HCT116 (cell line): ENCODE results near the gene XNDC1N. TPM values are rescaled to one million over a fixed set of nuclear protein-coding genes. Genes with fewer than 3 reads are reported as not detected.
A peak's percentile ranks its signal among the peaks of the same experiment; 100 is the strongest.

Experiments used
- ATAC-seq: fragments of 200-7000 bp; cut with Tn5 transposase; 2 replicates; pipeline ENCODE4 v1.9.1; 2020; ENCODE audit warnings: mild to moderate bottlenecking, moderate library complexity
- BruUV-seq: library from RNA; stranded (reverse); fragments of 400-500 nt; replicated peaks from 2 replicates; lab custom pipeline; 2021; lab: Mats Ljungman, UMichigan
- CTCF ChIA-PET: fragments of 300-600 bp; sonication (Branson Sonifier 250); formaldehyde crosslinking; loops from one replicate; lab custom pipeline; 2021; ENCODE audit warnings: antibody characterized with exemption; lab: Charles Lee
- POLR2A ChIA-PET: fragments of 300-600, 350-600 bp; sonication (Branson Sonifier 250); formaldehyde crosslinking; loops from one replicate; lab custom pipeline; 2021; ENCODE audit warnings: antibody characterized with exemption; lab: Charles Lee
- RAD21 ChIA-PET, 2 experiments: fragments of 300-600 bp; sonication (Branson Sonifier 250); formaldehyde crosslinking; loops; one replicate each; lab custom pipeline; 2023; ENCODE audit warnings: low total read pairs in 2 of 2; ENCODE audit not compliant: uncharacterized antibody in 2 of 2, unreplicated experiment in 2 of 2, low non-redundant PET in 1 of 2; lab: Charles Lee
- DNase-seq: peaks from one replicate; pipeline ENCODE4 v3.0.0-alpha.2; 2010; ENCODE audit warnings: low read depth, low spot score
- H2AFZ ChIP-seq: fragments of 200-600 bp; shearing (Covaris generic), sonication (generic); 2 replicates; pipeline ENCODE4 v1.6.1; 2017; ENCODE audit warnings: low read depth, mixed run types, mixed read lengths, antibody characterized with exemption, low read length; ENCODE audit not compliant: poor library complexity, severe bottlenecking
- H3K27ac ChIP-seq: 2 replicates; pipeline ENCODE4 v1.5.1; 2012; ENCODE audit warnings: low read depth, low read length
- H3K27me3 ChIP-seq: fragments of 200-600 bp; sonication (generic); 2 replicates; pipeline ENCODE4 v1.6.1; 2016; ENCODE audit warnings: mixed run types, low read length, mixed read lengths; ENCODE audit not compliant: insufficient read depth
- H3K36me3 ChIP-seq, 2 experiments: fragments of 200-500 bp in 1 of 2; fragments of 200-600 bp in 1 of 2; sonication (Bioruptor generic) in 1 of 2; sonication (generic) in 1 of 2; 2 replicates each; pipeline versions ENCODE4 v1.5.1 to v1.6.1; 2014 to 2016; ENCODE audit warnings: low read length in 2 of 2, inconsistent platforms in 1 of 2, mixed read lengths in 1 of 2, mixed run types in 1 of 2; ENCODE audit not compliant: insufficient read depth in 2 of 2, control insufficient read depth in 1 of 2
- H3K4me1 ChIP-seq, 2 experiments: fragments of 200-600 bp in 1 of 2; sonication (generic) in 1 of 2; 2 replicates each; pipeline versions ENCODE4 v1.5.1 to v1.6.1; 2012 to 2017; ENCODE audit warnings: low read length in 2 of 2, inconsistent platforms in 1 of 2, mild to moderate bottlenecking in 1 of 2, mixed read lengths in 1 of 2, mixed run types in 1 of 2, moderate library complexity in 1 of 2; ENCODE audit not compliant: insufficient read depth in 2 of 2, control insufficient read depth in 1 of 2
- H3K4me2 ChIP-seq: fragments of 200-600 bp; sonication (generic); 2 replicates; pipeline ENCODE4 v1.6.1; 2017; ENCODE audit warnings: mixed run types, low read length, mixed read lengths
- H3K4me3 ChIP-seq, 2 experiments: fragments of 200-600 bp in 1 of 2; sonication (generic) in 1 of 2; replicated peaks in 1 of 2; 2 replicates each; pipeline ENCODE4 v1.5.1; 2011 to 2016; ENCODE audit warnings: low read length in 2 of 2, control low read depth in 1 of 2, low read depth in 1 of 2, mild to moderate bottlenecking in 1 of 2, mixed read lengths in 1 of 2, mixed run types in 1 of 2
- H3K79me2 ChIP-seq: fragments of 200-600 bp; sonication (generic); 2 replicates; pipeline ENCODE4 v1.6.1; 2017; ENCODE audit warnings: mild to moderate bottlenecking, mixed run types, low read length, moderate library complexity, mixed read lengths; ENCODE audit not compliant: insufficient read depth
- H3K9ac ChIP-seq: fragments of 200-600 bp; sonication (generic); 2 replicates; pipeline ENCODE4 v1.6.1; 2016; ENCODE audit warnings: low read length, mixed read lengths
- H3K9me2 ChIP-seq: fragments of 200-600 bp; sonication (generic), shearing (Covaris generic); 2 replicates; pipeline ENCODE4 v1.6.1; 2017; ENCODE audit warnings: mixed run types, mild to moderate bottlenecking, moderate library complexity; ENCODE audit not compliant: insufficient read depth
- H3K9me3 ChIP-seq, 2 experiments: fragments of 200-500 bp in 1 of 2; fragments of 200-600 bp in 1 of 2; sonication (Bioruptor generic) in 1 of 2; sonication (generic) in 1 of 2; 2 replicates each; pipeline ENCODE4 v1.6.1; 2014 to 2017; ENCODE audit warnings: low read length in 2 of 2, mixed read lengths in 2 of 2, inconsistent platforms in 1 of 2, low read depth in 1 of 2, mild to moderate bottlenecking in 1 of 2, mixed run types in 1 of 2, moderate library complexity in 1 of 2; ENCODE audit not compliant: control insufficient read depth in 1 of 2, insufficient read depth in 1 of 2
- H4K20me1 ChIP-seq: fragments of 200-600 bp; sonication (generic), shearing (Covaris generic); 2 replicates; pipeline ENCODE4 v1.6.1; 2017; ENCODE audit warnings: mixed run types, mild to moderate bottlenecking, moderate library complexity; ENCODE audit not compliant: insufficient read depth
- ATF3 ChIP-seq: IDR thresholded peaks from 2 replicates; pipeline ENCODE4 v1.6.1; 2012
- CBX3 ChIP-seq: IDR thresholded peaks from 2 replicates; pipeline ENCODE4 v1.6.1; 2012; ENCODE audit warnings: low read depth
- CTCF ChIP-seq, 3 experiments: fragments of 200-600 bp in 1 of 3; sonication (generic) in 1 of 3; IDR thresholded peaks in 2 of 3; conservative IDR thresholded peaks in 1 of 3; 2 replicates each; pipeline ENCODE4 v1.5.1; 2012 to 2017; ENCODE audit warnings: low read depth in 2 of 3, low read length in 2 of 3, antibody characterized with exemption in 1 of 3, borderline replicate concordance in 1 of 3, control low read depth in 1 of 3, mild to moderate bottlenecking in 1 of 3, mixed read lengths in 1 of 3, mixed run types in 1 of 3, moderate library complexity in 1 of 3; ENCODE audit not compliant: insufficient read depth in 1 of 3
- JUND ChIP-seq: IDR thresholded peaks from 2 replicates; pipeline ENCODE4 v1.6.1; 2012
- MAX ChIP-seq: IDR thresholded peaks from 2 replicates; pipeline ENCODE4 v1.6.1; 2012
- POLR2A ChIP-seq: IDR thresholded peaks from 2 replicates; pipeline ENCODE4 v1.7.0; 2011; ENCODE audit warnings: borderline replicate concordance; ENCODE audit not compliant: insufficient read depth, insufficient read length; ENCODE audit errors: extremely low read depth
- SIN3A ChIP-seq: IDR thresholded peaks from 2 replicates; pipeline ENCODE4 v1.6.1; 2012; ENCODE audit warnings: low read depth
- SP1 ChIP-seq: IDR thresholded peaks from 2 replicates; pipeline ENCODE4 v1.6.1; 2012; ENCODE audit warnings: low read depth
- ZBTB33 ChIP-seq: IDR thresholded peaks from 2 replicates; pipeline ENCODE4 v1.6.1; 2011; ENCODE audit warnings: mild to moderate bottlenecking, low read length, moderate library complexity; ENCODE audit not compliant: insufficient replicate concordance; ENCODE audit errors: extremely low read depth
- ZFX ChIP-seq: fragments of 450-650 bp; IDR thresholded peaks from 2 replicates; pipeline ENCODE4 v1.6.1; 2017
- intact Hi-C: fragments of 100-400 bp; cut with micrococcal nuclease; formaldehyde crosslinking; loops from 2 replicates; pipeline ENCODE4 v1.10.0; 2022
- total RNA-seq: library from RNA; stranded (reverse); gene quantifications from one replicate; pipeline ENCODE4 v1.2.1, GENCODE V29; 2021; ENCODE audit not compliant: unreplicated experiment

Gene XNDC1N
- total RNA-seq, 1 experiment from 2014 or later = 7.5 TPM

GRCh38 chr11:71929491-71929890 is 1.1 kb upstream of the XNDC1N start:
- ChIA-PET RAD21 (no interaction called here), POLR2A (no interaction called here), CTCF (no interaction called here)
- no TSS peak for BruUV-seq
- Histone ChIP-seq H3K27ac (peak overlapping the region; percentile 73; the same call in 1 of the 2 replicates), H3K79me2 (peaks cover 68% of the 10 kb centered on the region), H3K9me3 (no peaks in the 10 kb centered on the region), H2AFZ (no peak overlapping the region), H4K20me1 (no peaks in the 10 kb centered on the region), H3K9me2 (no peaks in the 10 kb centered on the region), H3K9ac (peak overlapping the region; percentile 91), H3K4me1 (peaks cover 4 to 18% of the 10 kb centered on the region in 2 experiments), H3K4me3 (peak overlapping the region; percentile 83 to 89), H3K4me2 (peak overlapping the region; percentile 92), H3K36me3 (no peaks in the 10 kb centered on the region), H3K27me3 (no peaks in the 10 kb centered on the region)
- TF ChIP-seq ATF3 (no peak), SP1 (no peak), ZFX (no peak), CBX3 (no peak)
- ATAC-seq (no peak), DNase-seq (no peak)
- intact Hi-C loops = no loop called here

GRCh38 chr11:71928737-71929443 is 496 bp upstream of the XNDC1N start, which contains the start of gene RNF121:
Gene RNF121 (plus strand): TSS chr11:71929046. CDS start chr11:71929062, 16 bp downstream.
- H3K4me1 ChIP-seq = peaks cover 4 to 18% of the 10 kb centered on the region in 2 experiments
- TF ChIP-seq MAX (0 out of 2 replicates have a peak, but pooled peaks have one; percentile 35), SP1 (peak; percentile 91), ZBTB33 (peak; percentile 53), ATF3 (no peak), SIN3A (peak; percentile 66; the same call in 1 of the 2 replicates), CTCF (IDR thresholded peaks at IDR 0.05 in 2 of 3, conservative IDR thresholded peaks at IDR 0.05 in 1 of 3; ENCODE audit: borderline replicate concordance in 1 of 3, insufficient read depth in 1 of 3, low read depth in 2 of 3, low read length in 2 of 3) (no peak), POLR2A (peak; percentile 76), JUND (no peak), CBX3 (peak; percentile 21; the same call in 1 of the 2 replicates)

More at GRCh38 chr11:71928737-71929443, 496 bp upstream of the XNDC1N start, which contains the start of gene RNF121:
- Histone ChIP-seq H4K20me1 (no peaks in the 10 kb centered on the region), H3K36me3 (no peaks in the 10 kb centered on the region), H3K9me3 (no peaks in the 10 kb centered on the region), H3K27me3 (no peaks in the 10 kb centered on the region), H3K4me2 (peak within 1 kb of the TSS; percentile 92), H3K4me3 (peak within 1 kb of the TSS; percentile 83 to 89), H3K9ac (peak within 1 kb of the TSS; percentile 91), H3K27ac (peak within 1 kb of the TSS; percentile 73), H3K79me2 (peaks cover 62% of the 10 kb centered on the region), H2AFZ (peak within 1 kb of the TSS; percentile 95), H3K9me2 (no peaks in the 10 kb centered on the region)
- intact Hi-C loops = no loop called here
- ChIA-PET POLR2A (interaction anchor here (1.0 kb wide), 1 partner anchor 9 kb away, joined by 3 read pairs; no protein-coding TSS in a partner anchor), RAD21 (interaction anchor here in 1 of 2 experiments (0.6 kb wide), 1 partner anchor 9 kb away, joined by 4 read pairs; no protein-coding TSS in a partner anchor), CTCF (interaction anchor here (1.2 kb wide), 1 partner anchor 65 kb away, joined by 3 read pairs; no protein-coding TSS in a partner anchor)
- BruUV-seq = no TSS peak
- peak; percentile 91 for DNase-seq
- ATAC-seq = peak; percentile 93
